Keratinocyte (primary cell): ENCODE data around the gene CAPN5.

Source experiments
- CTCF ChIP-seq, 3 experiments: IDR thresholded peaks in 1 of 3; conservative IDR thresholded peaks in 1 of 3; optimal IDR thresholded peaks in 1 of 3; 2 replicates in 2 of 3; 3 replicates in 1 of 3; pipeline versions ENCODE3 to v1.5.1; 2011; ENCODE audit warnings: low read length in 3 of 3, mild to moderate bottlenecking in 3 of 3, moderate library complexity in 2 of 3, control low read depth in 1 of 3, inconsistent platforms in 1 of 3; ENCODE audit not compliant: insufficient read depth in 2 of 3; ENCODE audit errors: extremely low read depth in 1 of 3
- EZH2 ChIP-seq: IDR thresholded peaks from one replicate; pipeline ENCODE4 v1.6.1; 2012; ENCODE audit warnings: inconsistent platforms, mild to moderate bottlenecking, low read length, moderate library complexity

GRCh38 chr11:77144857-77145428 lies 78.2 kb downstream of the CAPN5 start:
- TF ChIP-seq CTCF (optimal IDR thresholded peaks at IDR 0.05 in 1 of 3, IDR thresholded peaks at IDR 0.05 in 1 of 3, conservative IDR thresholded peaks at IDR 0.05 in 1 of 3; ENCODE audit: extremely low read depth in 1 of 3, insufficient read depth in 2 of 3, low read length in 3 of 3), result no peak
- no peak for TF ChIP-seq EZH2
